Mucosa of descending colon (tissue), 3 donors: ENCODE results near the gene SOX8. TPM values are rescaled to one million over a fixed set of nuclear protein-coding genes. Genes with fewer than 3 reads are reported as not detected.

ENCODE experiments used
- ATAC-seq: fragments of 200-7000 bp; cut with Tn5 transposase; one replicate; pipeline ENCODE4 v1.9.1; 2020; ENCODE audit warnings: mild to moderate bottlenecking, moderate library complexity
- DNase-seq, 3 donors: peaks; one replicate each; pipeline ENCODE4 v3.0.0-alpha.2; 2020
- H3K36me3 ChIP-seq: fragments of 200-600 bp; one replicate; pipeline ENCODE4 v1.8.0; 2021; ENCODE audit warnings: low read depth, mild to moderate bottlenecking
- H3K4me1 ChIP-seq: fragments of 200-600 bp; one replicate; pipeline ENCODE4 v1.8.0; 2021; ENCODE audit warnings: low read depth, mild to moderate bottlenecking
- H3K4me3 ChIP-seq: fragments of 200-600 bp; one replicate; pipeline ENCODE4 v1.8.0; 2021; ENCODE audit warnings: mild to moderate bottlenecking
- H3K9me3 ChIP-seq: fragments of 200-600 bp; one replicate; pipeline ENCODE4 v1.8.0; 2021; ENCODE audit warnings: mild to moderate bottlenecking
- intact Hi-C, 2 donors: fragments of 100-400 bp; cut with DNase I in 1 of 2; cut with micrococcal nuclease in 1 of 2; formaldehyde crosslinking; loops; one replicate each; pipeline versions ENCODE4 v1.11.0 to v1.11.1; 2022; cut with DNase I, micrococcal nuclease
- total RNA-seq, 3 donors: library from RNA; stranded (reverse); fragmentation: NEBNext Ultra II Directional in 2 of 3; extraction: Animal tissue kit (Norgen Biotek cat#: 25700) in 2 of 3; gene quantifications; one replicate each; pipeline versions ENCODE4 v1.2.1 to v1.2.4, GENCODE V29; 2021 to 2023
- TF ChIP-seq, protein P1 (sequence below): fragments of 200-600 bp; IDR thresholded peaks from one replicate; pipeline ENCODE4 v1.8.0; 2022; ENCODE audit warnings: antibody characterized with exemption, mild to moderate bottlenecking
- donor health status: DM: no; HTN: no; CAD: no; lungs with moderate emphysema.
- donor health status: DM: no; HTN: no; CAD: no.
- donor health status: DM: no; HTN: yes; CAD: no.

SOX8 gene
- total RNA-seq, 3 donors from 2014 or later, result 0.67 to 3.1 (median 0.75) TPM

- peaks cover 8% of the 10 kb centered on the region for H3K9me3 ChIP-seq
- ATAC-seq (no peak), DNase-seq (no peak)
- TF ChIP-seq, protein P1, sequence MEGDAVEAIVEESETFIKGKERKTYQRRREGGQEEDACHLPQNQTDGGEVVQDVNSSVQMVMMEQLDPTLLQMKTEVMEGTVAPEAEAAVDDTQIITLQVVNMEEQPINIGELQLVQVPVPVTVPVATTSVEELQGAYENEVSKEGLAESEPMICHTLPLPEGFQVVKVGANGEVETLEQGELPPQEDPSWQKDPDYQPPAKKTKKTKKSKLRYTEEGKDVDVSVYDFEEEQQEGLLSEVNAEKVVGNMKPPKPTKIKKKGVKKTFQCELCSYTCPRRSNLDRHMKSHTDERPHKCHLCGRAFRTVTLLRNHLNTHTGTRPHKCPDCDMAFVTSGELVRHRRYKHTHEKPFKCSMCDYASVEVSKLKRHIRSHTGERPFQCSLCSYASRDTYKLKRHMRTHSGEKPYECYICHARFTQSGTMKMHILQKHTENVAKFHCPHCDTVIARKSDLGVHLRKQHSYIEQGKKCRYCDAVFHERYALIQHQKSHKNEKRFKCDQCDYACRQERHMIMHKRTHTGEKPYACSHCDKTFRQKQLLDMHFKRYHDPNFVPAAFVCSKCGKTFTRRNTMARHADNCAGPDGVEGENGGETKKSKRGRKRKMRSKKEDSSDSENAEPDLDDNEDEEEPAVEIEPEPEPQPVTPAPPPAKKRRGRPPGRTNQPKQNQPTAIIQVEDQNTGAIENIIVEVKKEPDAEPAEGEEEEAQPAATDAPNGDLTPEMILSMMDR, result no peak
- no peak overlapping the region for H3K4me3 ChIP-seq
- H3K36me3 ChIP-seq, result no peaks in the 10 kb centered on the region
- intact Hi-C loops, result no loop called here
- H3K4me1 ChIP-seq, result no peaks in the 10 kb centered on the region
Observed at GRCh38 chr16:937311-937710, 44.3 kb upstream of the SOX8 start.

- Histone ChIP-seq H3K4me1 (no peaks in the 10 kb centered on the region), H3K36me3 (no peaks in the 10 kb centered on the region), H3K4me3 (no peak overlapping the region), H3K9me3 (peaks cover 12% of the 10 kb centered on the region)
- ATAC-seq, result no peak
- intact Hi-C loops, result no loop called here
- no peak for DNase-seq
- TF ChIP-seq, protein P1, result no peak
Observed at GRCh38 chr16:937723-938122, 43.8 kb upstream of the SOX8 start.

DNA sequence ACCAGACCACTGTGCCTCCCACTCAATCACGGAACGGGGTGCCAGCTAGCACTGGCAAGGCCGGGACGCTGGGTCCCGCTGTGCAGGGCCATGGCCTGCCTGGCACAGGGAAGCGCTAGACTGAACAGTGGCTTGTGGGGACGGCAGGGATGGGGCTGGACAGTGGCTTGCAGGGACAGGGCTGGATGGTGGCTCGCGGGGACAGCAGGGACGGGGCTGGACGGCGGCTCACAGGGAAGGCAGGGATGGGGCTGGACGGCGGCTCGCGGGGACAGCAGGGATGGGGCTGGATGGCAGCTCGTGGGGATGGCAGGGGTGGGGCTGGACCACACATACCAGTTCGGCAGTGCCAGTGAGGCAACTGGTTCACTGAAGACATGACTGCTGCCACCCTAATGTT is 43.4 kb upstream of the SOX8 start:
- H3K9me3 ChIP-seq, result peaks cover 13% of the 10 kb centered on the region
- H3K36me3 ChIP-seq, result no peaks in the 10 kb centered on the region
- intact Hi-C loops, result no loop called here
- H3K4me3 ChIP-seq, result no peak overlapping the region
- TF ChIP-seq, protein P1, result no peak
- H3K4me1 ChIP-seq, result no peaks in the 10 kb centered on the region
- ATAC-seq (no peak), DNase-seq (no peak)

DNA sequence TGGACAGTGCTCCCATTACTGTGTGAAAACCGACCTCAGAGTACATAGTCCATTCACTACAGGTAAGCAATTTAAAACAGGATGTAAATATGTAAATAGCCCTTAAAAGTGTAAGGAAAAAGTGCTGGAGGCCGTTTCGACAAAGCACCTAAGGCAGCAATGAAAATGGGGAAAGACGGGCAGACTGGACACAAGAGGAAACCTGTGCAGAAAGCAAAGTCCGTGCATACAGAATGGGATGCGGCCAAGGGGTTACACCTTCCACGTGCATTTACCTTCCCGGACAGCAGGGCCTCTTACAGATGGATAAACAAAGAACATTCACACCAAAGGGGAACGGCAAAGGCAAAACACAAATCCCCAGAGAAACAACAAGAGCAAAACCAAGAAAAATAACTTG is 42.8 kb upstream of the SOX8 start:
- TF ChIP-seq, protein P1, result no peak
- intact Hi-C loops, result no loop called here
- ATAC-seq, result no peak

GRCh38 chr16:939311-939710 is 42.3 kb upstream of the SOX8 start:
- Histone ChIP-seq H3K4me3 (no peak overlapping the region), H3K4me1 (no peaks in the 10 kb centered on the region), H3K36me3 (no peaks in the 10 kb centered on the region), H3K9me3 (peaks cover 13% of the 10 kb centered on the region)
- intact Hi-C loops, result no loop called here
- DNase-seq (no peak), ATAC-seq (no peak)
- TF ChIP-seq, protein P1, result no peak

More for the DNA sequence above, 42.8 kb upstream of the SOX8 start:
- DNase-seq, result no peak
- no peaks in the 10 kb centered on the region for H3K4me1 ChIP-seq
- no peaks in the 10 kb centered on the region for H3K36me3 ChIP-seq
- no peak overlapping the region for H3K4me3 ChIP-seq
- peaks cover 13% of the 10 kb centered on the region for H3K9me3 ChIP-seq

GRCh38 chr16:939941-940340 is 41.6 kb upstream of the SOX8 start:
- Histone ChIP-seq H3K4me3 (no peak overlapping the region), H3K9me3 (peaks cover 13% of the 10 kb centered on the region), H3K36me3 (no peaks in the 10 kb centered on the region), H3K4me1 (no peaks in the 10 kb centered on the region)
- TF ChIP-seq, protein P1, result no peak
- DNase-seq (no peak), ATAC-seq (no peak)
- intact Hi-C loops, result no loop called here
